OCI-LY7 (cell line): ENCODE results near the gene FOXC2.

Experiments used
- CTCF ChIP-seq: fragments of 200-600 bp; sonication (generic); conservative IDR thresholded peaks from 2 replicates; pipeline ENCODE4 v1.5.1; 2014; ENCODE audit warnings: mild to moderate bottlenecking, antibody characterized with exemption, low read length, moderate library complexity, mixed read lengths
- EZH2phosphoT487 ChIP-seq: fragments of 200-600 bp; sonication (generic); IDR thresholded peaks from 2 replicates; pipeline ENCODE4 v1.6.1; 2018; ENCODE audit warnings: low read depth, borderline replicate concordance, mild to moderate bottlenecking, mixed run types, antibody characterized with exemption, low read length, moderate library complexity, mixed read lengths

DNA sequence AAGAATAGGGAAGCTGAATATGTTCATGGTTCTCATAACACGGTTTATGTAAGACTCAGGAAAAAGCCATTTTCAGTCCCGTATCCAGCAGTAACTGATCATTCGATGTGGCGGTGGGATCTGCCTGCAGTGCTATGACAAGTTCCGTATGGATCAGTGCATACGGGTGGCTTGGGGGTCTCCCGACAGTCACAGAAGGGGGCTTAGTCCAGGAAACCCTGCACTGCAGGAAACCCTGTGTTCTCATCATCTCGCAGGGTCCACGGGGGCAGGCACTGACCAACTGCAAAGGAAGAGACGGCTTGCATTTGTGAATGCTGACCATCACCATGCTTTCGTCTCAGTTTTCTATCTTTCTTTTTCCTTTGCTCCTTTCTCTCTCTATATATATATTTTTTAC lies 19.3 kb upstream of the FOXC2 start:
- TF ChIP-seq CTCF (no peak), EZH2phosphoT487 (no peak)
